PC-9 (cell line): Measurements from ENCODE around the gene PHACTR1.

Source experiments
- CTCF ChIP-seq: fragments of 200-600 bp; sonication (generic); conservative IDR thresholded peaks from 2 replicates; pipeline ENCODE4 v1.6.1; 2017; ENCODE audit warnings: mixed run types, antibody characterized with exemption, mild to moderate bottlenecking, moderate library complexity
- EZH2 ChIP-seq: fragments of 200-600 bp; sonication (generic); IDR thresholded peaks from 2 replicates; pipeline ENCODE4 v1.8.0; 2017; ENCODE audit warnings: antibody characterized with exemption, low read depth

GRCh38 chr6:12767016-12767415 is 50.4 kb downstream of the PHACTR1 start:
- no peak for TF ChIP-seq EZH2
- TF ChIP-seq CTCF: no peak
